Measurements from ENCODE around the gene CR1L. TPM values are rescaled to one million over a fixed set of nuclear protein-coding genes. Genes with fewer than 3 reads are reported as not detected.

CR1L gene
- total and polyA plus RNA-seq, 12 donors, result 0.34 to 1.1 (median 0.42) TPM; not detected in 9

Other genes starting within 250 kb of the CR1L start
- gene CR2, start 190.8 kb upstream of the CR1L start, total RNA-seq, result under 1 TPM in 1 of 10 donors, not detected in 9; 0.06 TPM
- under 1 TPM in 1 of 2 donors, not detected in 1; 0.01 TPM for gene CR2, start 190.8 kb upstream of the CR1L start, polyA plus RNA-seq
- gene CR1, start 149.0 kb upstream of the CR1L start, total RNA-seq, result 10 to 100 TPM in 1 of 10 donors, 1 to 10 TPM in 7, under 1 TPM in 2; 0.51 to 25.6 (median 1.8) TPM
- gene CR1, start 149.0 kb upstream of the CR1L start, polyA plus RNA-seq, result under 1 TPM; 0.15 to 0.19 TPM
- 100 to 1,000 TPM in 4 of 10 donors, 10 to 100 TPM in 6; 84.0 to 114 (median 97.0) TPM for gene CD46, start 106.9 kb downstream of the CR1L start, total RNA-seq
- 10 to 100 TPM; 44.0 to 69.2 TPM for gene CD46, start 106.9 kb downstream of the CR1L start, polyA plus RNA-seq

Measured in heart right ventricle (tissue), 12 donors.